Skin epidermis (tissue), 12 donors: Measurements from ENCODE around the gene POSTN.
"Not testable (repeated sequence)": the region's sequence is repeated elsewhere in the genome, so short reads cannot be mapped to it uniquely, and the experiment has no call there.

ENCODE experiments used
- H3K27ac ChIP-seq, 21 experiments: fragments of 200-600 bp; sonication (generic) in 11 of 21; one replicate each; pipeline ENCODE4 v1.5.0; 2020; ENCODE audit warnings: mild to moderate bottlenecking in 3 of 21, inconsistent platforms in 2 of 21, moderate library complexity in 2 of 21
- H3K4me3 ChIP-seq, 7 experiments: fragments of 200-600 bp; sonication (generic) in 2 of 7; one replicate each; pipeline ENCODE4 v1.5.0; 2020; ENCODE audit warnings: inconsistent platforms in 2 of 7, mild to moderate bottlenecking in 2 of 7, moderate library complexity in 1 of 7

The POSTN gene

DNA sequence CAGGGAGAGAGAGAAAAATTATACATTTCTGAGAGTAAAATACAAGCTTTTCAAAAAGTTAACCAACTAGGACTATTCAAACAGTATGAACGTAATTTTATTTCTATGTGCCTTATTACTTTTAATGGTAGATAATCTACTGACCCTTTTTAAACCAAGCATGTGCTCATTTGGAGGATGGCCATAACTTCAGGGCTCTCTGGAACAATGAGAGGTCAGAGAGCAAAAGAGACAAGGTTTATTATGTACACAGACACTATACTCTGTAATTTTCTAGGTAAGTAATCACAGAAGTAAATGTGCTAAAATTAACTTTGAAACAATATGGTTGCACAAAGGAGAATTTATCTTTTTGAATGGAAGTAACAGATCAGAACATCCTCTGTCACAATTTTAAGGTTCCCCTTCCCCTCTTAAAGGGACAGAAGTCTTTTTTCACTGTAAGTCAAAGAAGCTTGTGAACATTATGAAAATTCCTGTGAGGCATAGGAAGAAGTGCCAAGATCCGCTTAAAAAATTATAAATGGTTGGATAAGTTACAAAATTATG lies 1.0 kb downstream of the POSTN start:
- H3K4me3 ChIP-seq, result peak overlapping the region in 6 of 7 experiments; percentile 4 to 37 (median 16)
- peak overlapping the region in 8 of 21 experiments; percentile 9 to 83 (median 40) for H3K27ac ChIP-seq

DNA sequence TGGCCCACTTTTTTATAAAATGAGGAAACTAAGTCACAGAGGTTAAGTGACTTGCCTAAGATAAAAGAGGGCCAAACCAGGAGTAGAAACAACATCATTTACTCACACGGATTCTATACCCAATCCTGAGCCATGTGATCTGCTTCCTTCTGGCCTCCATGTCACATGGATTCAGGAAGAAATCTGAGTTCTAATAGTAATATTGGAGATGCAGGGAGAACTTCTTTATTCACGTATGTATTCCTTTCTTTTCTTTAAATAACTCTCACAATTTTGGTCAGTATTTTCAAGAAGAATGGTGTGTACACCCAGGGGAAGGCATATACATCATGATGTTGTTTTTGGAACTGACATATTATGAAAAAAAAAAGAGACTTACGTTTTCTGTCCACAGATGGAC lies 1.8 kb downstream of the POSTN start:
- Histone ChIP-seq H3K4me3 (peak overlapping the region in 4 of 7 experiments; percentile 4 to 37 (median 10)), H3K27ac (peak overlapping the region in 5 of 21 experiments; percentile 2 to 83 (median 34))

DNA sequence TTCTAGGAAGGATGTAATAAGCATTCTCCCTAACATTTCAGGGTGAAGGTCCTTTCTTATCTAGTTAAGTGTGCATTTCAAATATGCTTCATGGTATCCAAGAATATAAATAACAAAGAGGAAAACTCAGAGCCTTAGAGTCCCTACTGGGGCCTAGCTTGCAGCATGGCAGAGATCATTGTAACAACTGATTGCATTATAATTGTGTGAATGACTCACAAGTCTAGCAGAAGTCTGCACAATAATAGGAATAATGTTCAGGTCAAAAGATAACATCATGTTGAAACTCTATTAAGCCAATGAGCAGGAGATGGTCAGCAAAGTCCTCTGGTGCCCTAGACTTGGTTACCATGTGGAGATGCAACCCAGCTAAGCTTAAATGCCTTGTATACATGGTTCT lies 3.4 kb downstream of the POSTN start:
- Histone ChIP-seq H3K27ac (peak overlapping the region in 1 of 21 experiments; percentile 83), H3K4me3 (peak overlapping the region in 1 of 7 experiments; percentile 37)

DNA sequence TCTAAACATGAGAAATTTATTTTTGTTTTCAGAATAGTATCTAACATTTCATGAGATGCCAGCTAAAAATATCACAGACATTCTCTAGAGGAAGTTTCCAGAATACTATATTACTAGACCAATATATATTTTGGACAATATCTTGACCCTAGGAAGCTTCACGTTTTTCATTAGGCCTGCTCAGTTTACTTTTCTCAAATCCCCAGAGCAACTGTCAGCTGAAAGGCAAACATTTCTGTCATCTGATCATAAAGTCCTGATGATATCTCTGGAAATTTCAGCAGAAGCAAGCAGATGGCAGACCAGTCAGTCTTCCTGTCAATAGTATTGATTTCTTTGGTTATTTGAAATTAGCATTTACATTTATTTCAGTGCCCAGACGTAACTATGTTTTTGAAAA lies 4.0 kb downstream of the POSTN start:
- peak overlapping the region in 2 of 21 experiments; percentile 36 to 83 for H3K27ac ChIP-seq
- peak overlapping the region in 1 of 7 experiments; percentile 37 for H3K4me3 ChIP-seq

DNA sequence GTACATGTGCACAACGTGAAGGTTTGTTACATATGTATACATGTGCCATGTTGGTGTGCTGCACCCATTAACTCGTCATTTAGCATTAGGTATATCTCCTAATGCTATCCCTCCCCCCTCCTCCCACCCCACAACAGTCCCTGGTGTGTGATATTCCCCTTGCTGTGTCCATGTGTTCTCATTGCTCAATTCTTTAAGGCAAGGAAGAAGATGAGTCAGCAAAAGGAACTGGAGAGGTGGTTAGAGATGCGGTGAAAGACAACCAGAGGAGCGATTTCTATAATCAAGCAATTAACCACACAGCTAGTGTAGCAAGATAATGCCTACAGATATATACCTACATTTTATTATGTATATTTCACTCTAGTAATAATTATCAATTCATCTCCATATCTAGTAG lies 9.2 kb downstream of the POSTN start:
- not testable (repeated sequence) for H3K27ac ChIP-seq, H3K4me3 ChIP-seq

DNA sequence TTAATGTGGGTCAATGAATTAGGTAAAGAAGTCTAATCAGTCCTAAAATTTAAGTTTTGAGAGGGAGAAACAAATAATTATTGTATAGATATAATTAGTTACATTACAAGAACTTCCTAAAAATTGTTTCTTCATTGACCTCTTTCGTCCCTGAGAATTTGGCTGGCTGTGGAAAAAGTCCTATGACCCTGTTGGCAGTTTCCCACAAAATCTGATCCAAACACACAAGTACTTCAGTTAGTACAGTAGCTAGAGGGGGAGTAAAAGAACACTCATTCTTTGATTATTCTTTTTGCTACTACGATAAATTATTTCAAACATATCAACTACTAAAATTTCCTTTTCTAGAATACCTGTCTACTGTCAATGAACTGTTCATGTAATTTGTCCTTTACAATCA lies 11.3 kb downstream of the POSTN start:
- Histone ChIP-seq H3K27ac (no peak overlapping the region), H3K4me3 (no peak overlapping the region)

DNA sequence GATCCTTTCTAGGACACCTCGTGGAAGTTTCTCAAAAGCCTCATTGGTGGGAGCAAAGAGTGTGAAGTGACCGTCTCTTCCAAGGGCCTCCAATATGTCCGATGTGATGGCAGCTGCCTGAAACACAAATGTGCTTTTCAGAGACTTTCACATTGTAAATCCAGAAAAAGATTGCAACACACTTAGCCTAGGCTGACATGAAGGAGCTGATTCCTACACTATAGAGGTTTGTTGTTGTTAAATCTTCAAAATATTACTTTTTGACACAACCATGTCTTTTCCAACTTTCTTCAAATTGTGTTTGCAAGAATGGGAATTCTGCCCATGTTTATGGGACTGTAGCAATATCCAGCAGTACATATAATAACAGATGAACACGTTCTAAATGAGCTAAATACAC lies 12.4 kb downstream of the POSTN start:
- Histone ChIP-seq H3K27ac (no peak overlapping the region), H3K4me3 (no peak overlapping the region)

DNA sequence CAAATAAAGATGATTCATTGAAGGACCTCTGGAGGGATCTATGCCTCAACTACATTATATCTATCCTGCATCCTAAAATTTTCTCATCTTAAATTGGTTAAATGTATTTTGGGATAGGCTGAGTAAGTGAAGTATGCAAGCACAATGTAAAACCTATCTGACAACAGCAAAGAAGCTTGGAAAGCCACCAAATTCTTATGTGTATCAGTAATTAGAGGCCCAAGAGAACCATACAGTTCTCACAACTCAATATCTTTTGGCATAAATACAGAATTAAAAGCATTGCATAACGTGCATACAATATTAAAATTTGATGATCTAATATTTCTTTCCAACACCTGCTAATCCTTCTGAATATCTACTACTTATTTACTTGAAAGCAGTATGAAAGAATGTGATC lies 13.0 kb downstream of the POSTN start:
- no peak overlapping the region for H3K4me3 ChIP-seq

DNA sequence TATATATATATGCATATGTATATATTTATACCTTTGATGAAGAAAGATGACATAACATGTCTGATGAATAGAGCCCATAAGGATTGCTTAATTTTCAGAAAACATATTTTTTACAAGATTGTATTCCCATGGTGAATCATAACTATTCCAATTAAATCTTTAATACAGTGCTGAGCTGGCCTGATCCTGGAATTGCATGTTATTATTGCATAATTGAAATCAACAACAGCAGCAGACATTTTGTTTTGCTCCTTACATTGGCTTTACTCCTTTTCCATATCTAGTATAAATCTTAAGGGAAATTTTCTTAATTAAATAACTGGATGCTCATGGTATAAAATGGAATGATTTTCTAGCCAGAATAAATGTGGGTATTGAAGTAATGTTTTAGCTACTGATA lies 22.0 kb downstream of the POSTN start:
- H3K4me3 ChIP-seq, result no peak overlapping the region
- H3K27ac ChIP-seq, result peak overlapping the region in 1 of 21 experiments; percentile 15

More for the DNA sequence above, 13.0 kb downstream of the POSTN start:
- H3K27ac ChIP-seq, result no peak overlapping the region

DNA sequence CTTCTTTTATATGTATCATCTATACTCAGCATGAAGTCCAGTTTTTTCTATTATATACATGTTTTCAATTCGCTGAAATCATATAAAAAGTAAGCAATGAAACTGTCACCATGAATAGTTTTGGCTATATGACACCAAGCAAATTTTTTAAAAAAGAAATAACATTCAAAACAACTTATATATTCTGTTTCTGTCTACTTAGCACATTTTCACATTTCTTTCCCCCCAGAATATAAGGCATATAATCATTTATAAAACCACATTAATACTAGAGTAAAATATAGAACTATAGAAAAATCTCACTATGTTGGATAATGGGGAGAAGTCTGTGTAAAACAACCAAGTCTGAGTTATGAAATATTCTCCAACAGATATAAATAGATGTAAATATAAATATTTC lies 33.1 kb downstream of the POSTN start:
- Histone ChIP-seq H3K27ac (no peak overlapping the region), H3K4me3 (no peak overlapping the region)

DNA sequence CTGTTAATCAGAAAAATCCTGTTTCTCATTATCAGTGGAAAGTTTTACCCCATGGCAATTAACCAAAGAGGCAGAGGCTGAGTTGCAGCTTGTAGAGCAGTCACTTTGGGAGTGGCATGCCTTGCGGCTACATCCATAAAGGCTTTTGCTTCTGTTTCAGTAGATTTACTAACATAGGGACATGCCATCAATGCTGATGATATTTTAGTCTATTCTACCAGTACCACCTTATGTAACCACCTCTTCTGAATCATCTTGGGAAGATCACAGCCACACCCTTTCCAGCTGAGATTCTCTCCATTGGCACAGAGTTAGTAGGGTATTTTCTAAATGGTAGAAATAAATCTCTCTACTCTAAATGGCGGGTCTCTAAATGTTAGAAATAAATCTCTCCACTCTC lies 37.5 kb downstream of the POSTN start:
- Histone ChIP-seq H3K4me3 (no peak overlapping the region), H3K27ac (peak overlapping the region in 2 of 21 experiments; percentile 27 to 59)

DNA sequence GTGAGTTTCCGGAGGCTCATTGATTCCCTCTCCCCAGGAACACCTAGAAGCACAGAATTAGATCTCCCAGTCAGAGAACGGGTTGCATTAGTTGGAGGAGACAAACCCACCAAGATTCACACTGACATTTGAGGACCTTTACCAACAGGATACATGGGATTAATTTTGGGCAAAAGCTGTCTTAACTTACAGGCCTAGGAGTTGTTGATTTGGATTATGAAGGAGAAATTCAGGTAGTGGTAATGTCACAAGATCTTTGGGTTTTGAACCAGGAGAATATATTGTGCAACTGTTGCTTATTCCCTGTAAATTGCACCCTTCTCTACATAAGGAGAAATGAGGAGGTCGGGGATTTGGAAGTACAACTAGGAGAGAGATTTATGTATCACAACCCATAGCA lies 38.0 kb downstream of the POSTN start:
- H3K27ac ChIP-seq, result peak overlapping the region in 2 of 21 experiments; percentile 3 to 59
- H3K4me3 ChIP-seq, result no peak overlapping the region

DNA sequence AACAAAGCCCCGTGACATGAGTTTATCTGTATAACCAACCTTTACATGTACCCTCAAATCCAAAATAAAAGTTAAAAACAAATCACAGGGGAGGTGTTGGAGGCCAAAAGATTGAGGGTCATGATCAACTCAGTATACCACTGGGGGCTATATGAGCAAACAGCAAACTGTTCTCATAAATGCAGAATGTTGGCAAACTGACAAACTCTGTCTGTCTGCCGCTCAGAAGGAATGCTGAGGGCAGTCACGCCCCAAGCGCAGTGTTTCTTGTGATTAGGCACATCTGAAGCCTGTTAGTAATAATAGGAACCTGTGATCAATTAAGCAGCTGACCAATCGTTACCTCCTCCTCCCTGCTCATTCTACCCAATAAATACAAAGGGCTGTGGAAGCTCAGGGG lies 39.8 kb downstream of the POSTN start:
- not testable (repeated sequence) for H3K4me3 ChIP-seq
- peak overlapping the region in 1 of 21 experiments; percentile 27 for H3K27ac ChIP-seq

DNA sequence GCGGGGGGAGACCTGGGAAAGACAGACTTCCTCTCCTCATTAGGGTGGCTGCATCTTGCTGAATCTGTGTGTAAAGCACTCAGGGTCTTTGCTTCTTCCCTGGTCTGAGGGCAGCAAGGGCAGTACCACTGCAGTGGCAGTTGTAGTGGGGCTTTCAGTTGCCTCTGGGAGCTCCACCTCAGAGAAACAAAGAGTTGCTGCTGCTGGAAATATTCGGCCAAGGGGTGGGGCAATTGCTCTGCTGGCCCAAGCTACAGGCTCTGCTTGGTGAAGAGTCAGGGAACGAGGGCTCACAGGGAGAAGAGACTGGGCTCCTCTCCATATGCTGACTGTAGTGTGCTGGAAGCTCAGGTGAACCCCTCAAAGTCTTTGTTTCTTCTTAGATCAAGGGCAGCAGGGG lies 52.5 kb downstream of the POSTN start:
- Histone ChIP-seq H3K4me3 (no peak overlapping the region), H3K27ac (no peak overlapping the region)

DNA sequence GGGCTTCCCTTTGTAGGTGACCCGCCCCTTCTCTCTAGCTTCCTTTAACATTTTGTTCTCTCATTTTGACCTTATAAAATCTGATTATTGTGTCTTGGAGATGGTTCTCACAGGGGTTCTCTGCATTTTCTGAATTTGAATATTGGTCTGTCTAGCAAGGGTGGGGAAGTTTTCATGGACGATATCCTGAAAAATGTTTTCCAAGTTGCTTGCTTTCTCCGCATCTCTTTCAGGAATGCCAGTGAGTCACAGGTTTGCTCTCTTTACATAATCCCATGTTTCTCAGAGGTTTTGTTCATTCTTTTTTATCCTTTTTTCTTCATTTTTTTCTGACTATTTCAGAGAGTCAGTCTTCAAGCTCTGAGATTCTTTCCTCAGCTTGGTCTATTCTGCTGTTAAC lies 53.6 kb downstream of the POSTN start:
- peak overlapping the region in 1 of 21 experiments; percentile 11 for H3K27ac ChIP-seq
- no peak overlapping the region for H3K4me3 ChIP-seq

DNA sequence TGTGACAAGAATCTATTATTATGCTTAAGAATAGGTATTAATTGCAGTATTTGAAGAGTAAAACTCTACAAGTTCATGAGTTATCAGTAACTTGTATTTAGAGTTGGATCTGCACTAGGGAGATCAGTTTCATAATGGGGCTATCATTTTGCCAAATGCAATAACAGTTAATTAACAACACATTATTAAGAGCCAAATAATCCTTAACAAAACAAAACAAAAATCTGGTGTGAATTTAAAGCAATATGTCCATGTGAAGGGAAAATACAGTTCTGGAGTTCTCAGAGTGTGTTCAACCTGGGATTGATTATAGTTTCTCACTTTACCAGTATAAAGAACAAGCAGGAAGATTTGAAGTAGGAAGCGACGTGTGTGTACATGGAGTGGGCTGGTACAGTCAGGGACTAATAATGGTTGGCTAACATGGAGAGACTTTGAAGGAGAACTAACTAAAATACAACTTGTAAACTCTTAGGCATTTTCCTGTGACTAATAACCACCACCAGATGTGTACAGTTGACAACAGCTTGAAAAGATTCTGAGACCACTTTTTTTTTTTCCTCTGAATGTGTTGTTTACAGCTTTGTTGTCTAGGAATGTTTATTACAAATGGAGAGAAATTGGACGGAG lies 58.5 kb downstream of the POSTN start:
- H3K27ac ChIP-seq, result peak overlapping the region in 5 of 21 experiments; percentile 24 to 73 (median 49)
- H3K4me3 ChIP-seq, result no peak overlapping the region

DNA sequence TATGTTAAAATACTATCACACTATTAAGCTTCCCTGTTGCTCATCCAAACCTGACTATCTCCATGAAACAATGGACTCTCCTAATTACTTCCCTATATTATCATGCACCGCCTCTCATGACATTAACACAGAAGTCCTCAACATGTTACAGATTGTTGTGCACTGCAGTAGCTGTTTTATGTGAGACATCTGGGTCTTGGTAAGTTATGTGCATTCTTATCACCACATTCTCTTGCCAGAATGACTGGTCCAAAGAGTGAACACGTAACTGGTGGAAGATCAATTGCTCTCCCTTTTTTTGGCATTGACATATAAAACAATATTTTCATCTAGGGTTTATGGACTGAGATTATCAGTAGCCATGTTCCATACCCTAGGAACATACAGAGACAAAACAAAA lies 59.4 kb downstream of the POSTN start:
- Histone ChIP-seq H3K27ac (peak overlapping the region in 5 of 21 experiments; percentile 30 to 62 (median 49)), H3K4me3 (no peak overlapping the region)

DNA sequence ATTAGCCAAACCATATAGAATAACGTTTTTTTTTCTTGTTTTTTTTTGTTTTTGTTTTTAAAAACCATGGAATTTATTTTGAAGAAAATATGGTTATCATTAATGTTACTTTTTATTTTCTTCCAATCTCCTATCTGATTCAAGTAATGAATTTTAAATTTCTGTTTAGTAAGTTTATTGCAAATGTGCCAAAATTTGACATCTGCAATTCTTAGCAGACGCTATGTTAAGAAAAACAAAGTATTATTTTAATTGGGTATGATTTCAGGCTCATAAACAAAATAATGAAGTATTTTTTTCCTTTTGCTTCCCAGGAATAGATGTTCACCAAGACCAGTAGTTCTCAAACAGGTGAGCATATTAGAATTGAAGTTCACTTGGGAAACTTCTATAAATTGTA lies 63.1 kb downstream of the POSTN start:
- H3K27ac ChIP-seq, result peak overlapping the region in 1 of 21 experiments; percentile 69

DNA sequence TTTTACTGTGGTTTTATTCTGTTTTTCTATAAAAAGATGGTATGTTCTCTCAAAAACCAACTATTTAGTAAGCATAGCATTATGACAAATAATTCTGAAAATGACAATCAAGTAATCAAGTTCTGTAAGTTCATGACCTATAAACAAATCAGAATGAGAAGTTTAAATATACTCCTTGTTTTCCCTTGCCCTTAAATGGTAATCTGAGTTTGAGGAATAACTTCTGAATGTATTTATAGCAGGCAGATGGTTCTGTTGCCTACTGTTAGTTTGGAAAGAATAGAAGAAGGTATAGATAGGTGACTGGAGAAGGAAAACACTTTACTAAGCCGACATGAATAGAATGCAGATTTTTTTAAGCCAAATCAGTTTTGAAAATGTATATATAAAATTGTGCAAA lies 63.9 kb downstream of the POSTN start:
- H3K4me3 ChIP-seq, result no peak overlapping the region
- H3K27ac ChIP-seq, result peak overlapping the region in 1 of 21 experiments; percentile 69

More for the DNA sequence above, 63.1 kb downstream of the POSTN start:
- H3K4me3 ChIP-seq, result no peak overlapping the region

DNA sequence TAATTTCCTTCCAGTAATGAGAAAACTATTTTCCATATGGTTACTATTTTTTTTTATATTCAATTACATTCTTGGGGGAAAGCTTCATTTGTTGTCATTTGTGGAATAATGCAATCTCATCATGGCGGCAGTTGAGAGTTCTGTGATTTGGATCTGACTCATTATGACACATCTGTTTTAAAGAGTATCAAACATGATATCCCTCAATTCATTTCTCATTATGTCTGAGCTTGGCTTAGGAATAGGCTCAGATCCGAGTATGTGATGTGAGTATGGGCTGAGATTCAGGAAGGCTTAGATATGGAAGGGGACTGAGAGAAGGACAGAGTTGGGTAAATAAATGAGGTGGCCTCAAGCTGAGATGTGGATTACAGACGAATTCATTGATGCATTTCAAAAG lies 64.4 kb downstream of the POSTN start:
- no peak overlapping the region for H3K4me3 ChIP-seq
- H3K27ac ChIP-seq, result peak overlapping the region in 2 of 21 experiments; percentile 37 to 72

DNA sequence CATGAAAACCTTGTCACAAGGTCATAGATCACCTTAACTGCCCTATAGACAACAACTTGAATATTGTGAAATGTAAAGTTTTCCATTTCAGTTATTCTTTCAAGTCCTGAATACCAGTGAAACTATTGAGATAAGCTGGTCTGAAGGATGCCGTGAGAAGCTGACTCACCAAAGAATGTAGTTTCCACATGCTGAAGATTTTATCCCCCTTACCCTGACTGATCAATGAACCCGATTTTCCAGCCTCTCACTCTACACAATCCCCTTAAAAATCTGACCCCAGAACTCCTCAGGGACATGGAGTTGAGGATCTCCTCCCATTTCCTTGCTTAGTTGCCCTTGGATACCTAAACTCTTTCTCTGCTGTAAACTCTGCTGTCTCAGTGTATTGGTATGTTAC lies 67.5 kb downstream of the POSTN start:
- H3K4me3 ChIP-seq, result no peak overlapping the region

More for the DNA sequence above, 67.5 kb downstream of the POSTN start:
- peak overlapping the region in 2 of 21 experiments; percentile 5 to 33 for H3K27ac ChIP-seq
